Tibial nerve (tissue), 4 donors: ENCODE results near the gene RCCD1. TPM values are rescaled to one million over a fixed set of nuclear protein-coding genes. Genes with fewer than 3 reads are reported as not detected.

Experiments
- DNase-seq, 2 donors: peaks; one replicate each; pipeline ENCODE4 v3.0.0-alpha.2; 2019; ENCODE audit warnings: low spot score in 2 of 2
- H3K27ac ChIP-seq, 4 donors: fragments of 200-600 bp; sonication (generic) in 3 of 4; one replicate each; pipeline ENCODE4 v1.5.1; 2017 to 2019; ENCODE audit warnings: mild to moderate bottlenecking in 1 of 4
- H3K27me3 ChIP-seq, 2 donors: fragments of 200-600 bp; sonication (generic) in 1 of 2; one replicate each; pipeline versions ENCODE4 v1.5.1 to v1.6.0; 2017 to 2019
- H3K36me3 ChIP-seq, 3 donors: fragments of 200-600 bp; sonication (generic); one replicate each; pipeline ENCODE4 v1.5.1; 2018 to 2019
- H3K4me1 ChIP-seq, 4 donors: fragments of 200-600 bp; sonication (generic) in 3 of 4; one replicate each; pipeline ENCODE4 v1.5.1; 2017 to 2019
- H3K4me3 ChIP-seq, 4 donors: fragments of 200-600 bp; sonication (generic) in 3 of 4; one replicate each; pipeline ENCODE4 v1.5.1; 2017 to 2019; ENCODE audit warnings: mild to moderate bottlenecking in 1 of 4, moderate library complexity in 1 of 4
- H3K9me3 ChIP-seq, 4 donors: fragments of 200-600 bp; sonication (generic) in 3 of 4; one replicate each; pipeline ENCODE4 v1.5.1; 2017 to 2019
- EP300 ChIP-seq, 2 donors: sonication (generic); formaldehyde crosslinking; IDR thresholded peaks; one replicate each; pipeline ENCODE4 v1.6.1; 2017; ENCODE audit warnings: antibody characterized with exemption in 2 of 2, mild to moderate bottlenecking in 1 of 2
- POLR2A ChIP-seq, 2 donors: fragments of 450-650 bp; IDR thresholded peaks; one replicate each; pipeline ENCODE4 v1.6.1; 2017; ENCODE audit warnings: antibody characterized with exemption in 2 of 2, mild to moderate bottlenecking in 2 of 2, moderate library complexity in 2 of 2
- WGBS, 2 donors: methylation state at CpG; one replicate each; pipeline ENCODE4 v1.1.5; 2018; 5-methylcytosine and 5-hydroxymethylcytosine counted together
- total RNA-seq, 4 donors: library from RNA; depleted of rRNA; stranded (reverse); fragments of >200 nt; gene quantifications; one replicate each; pipeline ENCODE4 v1.1.0, GENCODE V29; 2016
- TF ChIP-seq, protein P1 (sequence below), 5 experiments: fragments of 200-600 bp in 3 of 5; fragments of 450-650 bp in 2 of 5; sonication (generic) in 3 of 5; IDR thresholded peaks; one replicate each; pipeline ENCODE4 v1.5.1; 2016 to 2019; ENCODE audit warnings: antibody characterized with exemption in 5 of 5, mild to moderate bottlenecking in 3 of 5, moderate library complexity in 2 of 5

RCCD1 gene
- total RNA-seq, 4 donors from 2014 or later: 8.7 to 15.9 (median 12.5) TPM

DNA sequence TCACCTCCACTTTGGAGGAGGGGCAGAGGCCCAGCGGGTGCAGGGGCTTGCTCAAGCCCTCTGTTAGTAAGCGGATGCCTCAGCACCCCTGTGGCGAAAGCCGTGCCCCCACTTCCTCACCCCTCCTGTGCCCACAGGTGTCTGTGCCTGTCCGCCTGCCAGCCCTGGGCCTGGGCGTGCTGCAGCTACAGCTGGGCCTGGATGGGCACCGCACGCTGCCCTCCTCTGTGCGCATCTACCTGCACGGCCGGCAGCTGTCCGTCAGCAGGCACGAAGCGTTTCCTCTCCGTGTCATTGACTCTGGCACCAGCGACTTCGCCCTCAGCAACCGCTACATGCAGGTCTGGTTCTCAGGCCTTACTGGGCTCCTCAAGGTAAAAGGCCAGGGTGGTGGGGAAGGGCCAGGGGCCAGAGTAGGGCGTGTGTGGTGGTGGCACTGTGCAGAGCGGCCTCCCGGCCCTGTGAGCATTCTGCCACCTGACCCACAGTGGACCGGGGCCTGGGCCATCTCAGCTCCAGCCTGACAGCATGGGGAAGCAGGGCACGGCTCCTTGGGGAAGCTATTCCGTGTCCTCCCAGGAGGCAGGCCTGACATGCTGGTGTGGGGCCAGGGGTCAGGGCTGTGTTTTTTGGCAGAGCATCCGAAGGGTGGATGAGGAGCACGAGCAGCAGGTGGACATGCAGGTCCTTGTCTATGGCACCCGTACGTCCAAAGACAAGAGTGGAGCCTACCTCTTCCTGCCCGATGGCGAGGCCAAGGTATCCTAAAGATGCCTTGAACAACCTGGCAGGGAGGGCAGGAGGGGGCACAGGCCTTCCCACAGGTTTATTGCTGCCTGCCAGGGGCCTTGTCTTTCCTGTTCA lies 42.5 kb upstream of the RCCD1 start:
- Histone ChIP-seq H3K36me3 (peaks cover 12 to 87% (median 46%) of the 10 kb centered on the region in 3 donors), H3K27me3 (no peaks in the 10 kb centered on the region), H3K27ac (no peak overlapping the region), H3K9me3 (no peaks in the 10 kb centered on the region), H3K4me1 (peaks cover 0 to 36% (median 23%) of the 10 kb centered on the region in 4 donors), H3K4me3 (no peak overlapping the region)
- WGBS, 2 donors: 89 to 90% methylated on average over 18 to 30 of the region's 30 CpGs
- TF ChIP-seq, protein P1, sequence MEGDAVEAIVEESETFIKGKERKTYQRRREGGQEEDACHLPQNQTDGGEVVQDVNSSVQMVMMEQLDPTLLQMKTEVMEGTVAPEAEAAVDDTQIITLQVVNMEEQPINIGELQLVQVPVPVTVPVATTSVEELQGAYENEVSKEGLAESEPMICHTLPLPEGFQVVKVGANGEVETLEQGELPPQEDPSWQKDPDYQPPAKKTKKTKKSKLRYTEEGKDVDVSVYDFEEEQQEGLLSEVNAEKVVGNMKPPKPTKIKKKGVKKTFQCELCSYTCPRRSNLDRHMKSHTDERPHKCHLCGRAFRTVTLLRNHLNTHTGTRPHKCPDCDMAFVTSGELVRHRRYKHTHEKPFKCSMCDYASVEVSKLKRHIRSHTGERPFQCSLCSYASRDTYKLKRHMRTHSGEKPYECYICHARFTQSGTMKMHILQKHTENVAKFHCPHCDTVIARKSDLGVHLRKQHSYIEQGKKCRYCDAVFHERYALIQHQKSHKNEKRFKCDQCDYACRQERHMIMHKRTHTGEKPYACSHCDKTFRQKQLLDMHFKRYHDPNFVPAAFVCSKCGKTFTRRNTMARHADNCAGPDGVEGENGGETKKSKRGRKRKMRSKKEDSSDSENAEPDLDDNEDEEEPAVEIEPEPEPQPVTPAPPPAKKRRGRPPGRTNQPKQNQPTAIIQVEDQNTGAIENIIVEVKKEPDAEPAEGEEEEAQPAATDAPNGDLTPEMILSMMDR (IDR thresholded peaks at IDR 0.05): no peak
- no peak for TF ChIP-seq POLR2A (IDR thresholded peaks at IDR 0.05)
- no peak for TF ChIP-seq EP300 (IDR thresholded peaks at IDR 0.05)
- no peak for DNase-seq

DNA sequence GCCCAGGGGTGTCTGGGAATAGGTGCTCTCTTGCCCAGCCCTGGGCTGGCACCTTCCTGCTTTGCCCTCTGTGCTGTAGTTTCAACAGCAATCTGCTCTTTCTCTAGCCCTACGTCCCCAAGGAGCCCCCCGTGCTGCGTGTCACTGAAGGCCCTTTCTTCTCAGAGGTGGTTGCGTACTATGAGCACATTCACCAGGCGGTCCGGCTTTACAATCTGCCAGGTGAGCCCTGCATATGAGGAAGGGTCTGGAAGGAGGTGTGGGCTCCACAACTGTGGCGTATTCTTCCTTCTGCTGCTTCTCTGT lies 42.0 kb upstream of the RCCD1 start:
- H3K4me3 ChIP-seq: no peak overlapping the region
- H3K27ac ChIP-seq: no peak overlapping the region
- DNase-seq: no peak
- WGBS, 2 donors: 90 to 98% methylated on average over 7 of the region's 7 CpGs
- H3K27me3 ChIP-seq: no peaks in the 10 kb centered on the region
- peaks cover 12 to 88% (median 40%) of the 10 kb centered on the region in 3 donors for H3K36me3 ChIP-seq
- TF ChIP-seq, protein P1 (IDR thresholded peaks at IDR 0.05): no peak
- H3K4me1 ChIP-seq: peaks cover 0 to 30% (median 17%) of the 10 kb centered on the region in 4 donors
- H3K9me3 ChIP-seq: no peaks in the 10 kb centered on the region

- 91 to 93% methylated on average over 12 of the region's 12 CpGs for WGBS, 2 donors
These were observed 41.2 kb upstream of the RCCD1 start for GRCh38 chr15:90913398-90913944.

DNA sequence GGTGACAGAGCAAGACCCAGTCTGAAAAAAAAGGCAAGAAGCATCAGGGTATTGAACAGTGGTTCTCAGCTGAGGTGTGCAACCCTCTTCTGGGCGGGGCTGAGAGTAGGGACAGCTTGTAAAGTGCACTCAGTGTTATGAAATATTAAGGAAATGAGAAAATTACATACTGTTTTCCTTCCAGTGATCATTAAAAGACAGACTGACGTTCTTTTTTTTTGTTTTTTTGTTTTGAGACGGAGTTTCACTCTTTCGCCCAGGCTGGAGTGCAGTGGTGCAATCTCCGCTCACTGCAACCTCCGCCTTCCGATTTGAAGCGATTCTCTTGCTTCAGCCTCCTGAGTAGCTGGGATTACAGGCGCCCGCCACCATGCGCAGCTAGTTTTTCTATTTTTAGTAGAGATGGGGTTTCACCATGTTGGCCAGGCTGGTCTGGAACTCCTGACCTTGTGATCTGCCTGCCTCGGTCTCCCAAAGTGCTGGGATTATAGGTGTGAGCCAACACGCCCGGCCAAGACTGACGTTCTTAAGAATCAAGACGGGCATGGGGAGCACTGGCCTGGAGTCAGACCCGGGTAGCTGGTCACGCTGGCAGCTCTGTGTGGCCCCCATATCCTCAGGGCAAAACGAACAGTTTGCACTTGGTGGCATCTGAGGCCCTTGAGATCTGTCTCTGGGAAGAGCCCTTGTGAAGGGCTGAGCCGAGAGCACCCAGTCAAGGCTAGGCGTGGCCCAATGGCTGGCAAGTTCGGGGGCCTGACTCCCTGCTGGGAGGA lies 40.2 kb upstream of the RCCD1 start:
- DNase-seq: no peak
- H3K36me3 ChIP-seq: peaks cover 16 to 100% (median 49%) of the 10 kb centered on the region in 3 donors
- TF ChIP-seq EP300 (IDR thresholded peaks at IDR 0.05) (no peak), POLR2A (IDR thresholded peaks at IDR 0.05) (no peak)
- TF ChIP-seq, protein P1 (IDR thresholded peaks at IDR 0.05): no peak
- H3K4me3 ChIP-seq: no peak overlapping the region
- H3K4me1 ChIP-seq: peaks cover 0 to 12% (median 2%) of the 10 kb centered on the region in 4 donors
- no peaks in the 10 kb centered on the region for H3K27me3 ChIP-seq
- H3K9me3 ChIP-seq: no peaks in the 10 kb centered on the region
- 88% methylated on average over 21 to 22 of the region's 22 CpGs for WGBS, 2 donors
- H3K27ac ChIP-seq: peak overlapping the region in 2 of 4 donors; percentile 20 to 50

More at GRCh38 chr15:90913398-90913944, 41.2 kb upstream of the RCCD1 start:
- no peaks in the 10 kb centered on the region for H3K9me3 ChIP-seq
- no peak for DNase-seq
- peaks cover 0 to 23% (median 11%) of the 10 kb centered on the region in 4 donors for H3K4me1 ChIP-seq
- no peak overlapping the region for H3K27ac ChIP-seq
- no peaks in the 10 kb centered on the region for H3K27me3 ChIP-seq
- TF ChIP-seq EP300 (IDR thresholded peaks at IDR 0.05) (no peak), POLR2A (IDR thresholded peaks at IDR 0.05) (no peak)
- TF ChIP-seq, protein P1 (IDR thresholded peaks at IDR 0.05): no peak
- H3K4me3 ChIP-seq: no peak overlapping the region
- peaks cover 15 to 95% (median 41%) of the 10 kb centered on the region in 3 donors for H3K36me3 ChIP-seq
